HUES64 (cell line): ENCODE results near the gene CMPK2.

Experiments used
- H3K27ac ChIP-seq: 2 replicates; pipeline ENCODE4 v1.7.0; 2013; ENCODE audit warnings: low read depth, low read length, inconsistent platforms
- H3K27me3 ChIP-seq: 2 replicates; pipeline ENCODE4 v1.6.1; 2013; ENCODE audit warnings: mild to moderate bottlenecking, low read length; ENCODE audit not compliant: insufficient read depth
- H3K36me3 ChIP-seq: 2 replicates; pipeline ENCODE4 v1.6.1; 2013; ENCODE audit warnings: mild to moderate bottlenecking, low read length; ENCODE audit not compliant: insufficient read depth
- H3K4me1 ChIP-seq: 2 replicates; pipeline ENCODE4 v1.6.1; 2013; ENCODE audit warnings: mild to moderate bottlenecking, low read length, moderate library complexity; ENCODE audit not compliant: insufficient read depth
- H3K4me3 ChIP-seq: 2 replicates; pipeline ENCODE4 v1.5.1; 2013; ENCODE audit warnings: mild to moderate bottlenecking, low read length, moderate library complexity
- H3K9ac ChIP-seq: 2 replicates; pipeline ENCODE4 v1.6.1; 2013; ENCODE audit warnings: mild to moderate bottlenecking, low read depth, low read length
- H3K9me3 ChIP-seq: 2 replicates; pipeline ENCODE4 v1.6.1; 2013; ENCODE audit warnings: low read depth, low read length; ENCODE audit not compliant: insufficient read depth
- WGBS: fragments of 150-250, 120-280 bp; methylation state at CpG from one replicate; pipeline ENCODE4 v1.1.7; 2013; ENCODE audit warnings: missing lambda C conversion rate; 5-methylcytosine and 5-hydroxymethylcytosine counted together

The CMPK2 gene

DNA sequence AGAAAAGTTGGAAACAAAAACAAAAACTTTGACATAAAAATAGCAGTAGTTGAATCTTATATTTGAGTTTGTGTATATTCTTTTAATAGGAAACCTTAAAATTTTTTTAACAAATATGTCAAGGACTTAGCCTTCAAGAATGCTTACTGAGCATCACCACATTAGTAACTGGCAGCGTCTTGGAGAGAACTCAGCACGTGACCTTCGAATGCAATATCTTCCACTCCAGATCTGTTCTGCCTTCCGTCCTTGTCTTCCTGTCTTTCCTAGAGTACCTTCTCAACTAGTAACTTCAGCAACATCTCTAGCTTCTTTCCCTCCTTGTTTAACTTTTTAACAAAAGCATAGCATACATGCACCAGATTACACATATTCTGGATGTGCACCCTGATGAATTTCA is 12.8 kb upstream of the CMPK2 start:
- Histone ChIP-seq H3K27me3 (no peaks in the 10 kb centered on the region), H3K36me3 (no peaks in the 10 kb centered on the region), H3K9ac (no peak overlapping the region), H3K27ac (no peak overlapping the region), H3K9me3 (peaks cover 26% of the 10 kb centered on the region; the same call in 1 of the 2 replicates), H3K4me3 (no peak overlapping the region), H3K4me1 (no peaks in the 10 kb centered on the region)
- 95% methylated on average over 4 of the region's 4 CpGs for WGBS

- WGBS = 90% methylated on average over 7 of the region's 10 CpGs
- Histone ChIP-seq H3K4me3 (no peak within 1 kb of the TSS), H3K27me3 (no peaks in the 10 kb centered on the region), H3K27ac (no peak within 1 kb of the TSS), H3K9ac (no peak within 1 kb of the TSS), H3K9me3 (peaks cover 26% of the 10 kb centered on the region; the same call in 1 of the 2 replicates), H3K4me1 (no peaks in the 10 kb centered on the region), H3K36me3 (no peaks in the 10 kb centered on the region)
Observed at GRCh38 chr2:6877402-6878304, 11.9 kb upstream of the CMPK2 start, which contains the start of gene RSAD2. TSS of gene RSAD2 (plus strand) at chr2:6877777. CDS start at chr2:6877801, 24 bp downstream.

DNA sequence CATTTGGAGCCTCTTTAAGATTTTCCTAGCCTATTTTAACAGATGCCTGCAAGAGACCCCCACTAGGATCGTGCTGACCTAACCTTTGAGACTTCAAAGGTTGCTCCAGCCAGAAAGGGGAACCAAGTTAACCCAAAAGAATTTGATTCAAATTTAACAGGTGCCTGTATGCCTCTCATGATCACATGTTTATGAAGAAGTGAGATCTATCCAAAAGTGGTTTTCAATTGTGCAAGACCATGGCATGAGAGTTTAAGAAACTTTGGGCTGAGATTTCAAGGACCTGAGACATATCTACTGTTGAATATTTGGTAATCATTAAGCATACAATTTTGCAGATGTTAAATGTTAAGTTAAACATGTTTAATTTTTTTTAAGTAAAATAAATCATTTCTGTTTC is 10.6 kb upstream of the CMPK2 start:
- no peak overlapping the region for H3K9ac ChIP-seq
- no peak overlapping the region for H3K4me3 ChIP-seq
- H3K4me1 ChIP-seq = no peaks in the 10 kb centered on the region
- H3K36me3 ChIP-seq = no peaks in the 10 kb centered on the region
- H3K27ac ChIP-seq = no peak overlapping the region
- WGBS = 97% methylated on average over 1 of the region's 1 CpG
- H3K9me3 ChIP-seq = peaks cover 24% of the 10 kb centered on the region; the same call in 1 of the 2 replicates
- no peaks in the 10 kb centered on the region for H3K27me3 ChIP-seq

DNA sequence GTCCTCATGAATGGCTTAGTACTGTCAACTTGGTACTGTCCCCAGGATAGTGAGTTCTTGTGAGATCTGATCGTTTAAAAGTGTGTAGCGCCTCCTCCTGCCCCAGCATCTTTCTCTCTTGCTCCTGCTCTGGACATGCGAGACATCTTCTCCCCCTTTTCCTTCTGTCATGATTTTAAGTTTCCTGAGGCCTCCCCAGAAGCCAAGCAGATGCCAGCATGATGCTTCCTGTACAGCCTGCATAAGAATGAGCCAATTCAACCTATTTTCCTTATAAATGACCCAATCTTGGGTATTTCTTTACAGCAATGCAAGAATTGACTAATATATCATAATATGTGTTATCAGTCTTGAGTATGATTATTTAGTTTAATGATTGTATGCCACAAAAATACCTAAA is 8.3 kb upstream of the CMPK2 start:
- Histone ChIP-seq H3K36me3 (no peaks in the 10 kb centered on the region), H3K4me3 (no peak overlapping the region), H3K9me3 (0 out of 2 replicates have a peak, but pooled peaks cover 10% of the 10 kb centered on the region), H3K9ac (no peak overlapping the region), H3K27me3 (no peaks in the 10 kb centered on the region), H3K27ac (no peak overlapping the region), H3K4me1 (no peaks in the 10 kb centered on the region)
- WGBS = 91% methylated on average over 3 of the region's 3 CpGs

GRCh38 chr2:6872394-6872793 is 6.7 kb upstream of the CMPK2 start:
- WGBS = 96% methylated on average over 1 of the region's 2 CpGs
- no peak overlapping the region for H3K9ac ChIP-seq

DNA sequence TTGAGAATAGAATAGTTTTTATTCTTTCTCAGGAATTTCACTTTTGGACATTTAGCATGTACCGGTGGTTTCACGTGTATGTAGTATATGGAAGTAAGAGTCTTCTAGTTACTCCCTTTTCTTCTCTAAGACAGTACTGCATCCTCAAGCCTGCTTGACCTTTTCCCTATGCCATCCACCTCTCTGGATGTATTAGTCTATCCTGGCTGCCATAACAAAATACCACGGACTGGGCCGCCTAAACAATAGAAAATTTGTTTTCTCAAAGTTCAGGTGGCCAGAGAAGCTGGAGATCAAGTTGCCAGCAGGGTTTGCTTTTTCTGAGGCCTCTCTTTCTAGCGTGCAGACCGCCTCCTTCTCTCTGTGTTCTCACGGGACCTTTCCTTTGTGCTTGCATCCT is 1.3 kb upstream of the CMPK2 start:
- 90% methylated on average over 5 of the region's 7 CpGs for WGBS
- no peaks in the 10 kb centered on the region for H3K9me3 ChIP-seq
- no peak overlapping the region for H3K27ac ChIP-seq
- peaks cover 2% of the 10 kb centered on the region; the same call in 1 of the 2 replicates for H3K4me1 ChIP-seq
- H3K4me3 ChIP-seq = no peak overlapping the region
- H3K9ac ChIP-seq = no peak overlapping the region
- peaks cover 47% of the 10 kb centered on the region for H3K27me3 ChIP-seq
- no peaks in the 10 kb centered on the region for H3K36me3 ChIP-seq

More at GRCh38 chr2:6872394-6872793, 6.7 kb upstream of the CMPK2 start:
- Histone ChIP-seq H3K4me1 (no peaks in the 10 kb centered on the region), H3K36me3 (no peaks in the 10 kb centered on the region), H3K4me3 (no peak overlapping the region), H3K27ac (no peak overlapping the region), H3K9me3 (0 out of 2 replicates have a peak, but pooled peaks cover 7% of the 10 kb centered on the region), H3K27me3 (peaks cover 2% of the 10 kb centered on the region)

GRCh38 chr2:6866275-6866671 is 566 bp upstream of the CMPK2 start:
- H3K4me3 ChIP-seq = peak overlapping the region; percentile 62
- no peak overlapping the region for H3K27ac ChIP-seq
- no peaks in the 10 kb centered on the region for H3K9me3 ChIP-seq
- WGBS = 5% methylated on average over 9 of the region's 9 CpGs
- peaks cover 47% of the 10 kb centered on the region for H3K27me3 ChIP-seq
- 0 out of 2 replicates have a peak overlapping the region, but pooled peaks have one; percentile 68 for H3K9ac ChIP-seq
- H3K4me1 ChIP-seq = peaks cover 2% of the 10 kb centered on the region; the same call in 1 of the 2 replicates
- H3K36me3 ChIP-seq = no peaks in the 10 kb centered on the region

GRCh38 chr2:6864923-6865345 is 773 bp downstream of the CMPK2 start:
- H3K4me3 ChIP-seq = peak overlapping the region; percentile 62
- H3K27me3 ChIP-seq = peaks cover 47% of the 10 kb centered on the region
- no peaks in the 10 kb centered on the region for H3K36me3 ChIP-seq
- peaks cover 2% of the 10 kb centered on the region; the same call in 1 of the 2 replicates for H3K4me1 ChIP-seq
- H3K9ac ChIP-seq = peak overlapping the region; percentile 68; the same call in 1 of the 2 replicates
- 10% methylated on average over 37 of the region's 37 CpGs for WGBS
- no peak overlapping the region for H3K27ac ChIP-seq
- peaks cover 9% of the 10 kb centered on the region for H3K9me3 ChIP-seq

DNA sequence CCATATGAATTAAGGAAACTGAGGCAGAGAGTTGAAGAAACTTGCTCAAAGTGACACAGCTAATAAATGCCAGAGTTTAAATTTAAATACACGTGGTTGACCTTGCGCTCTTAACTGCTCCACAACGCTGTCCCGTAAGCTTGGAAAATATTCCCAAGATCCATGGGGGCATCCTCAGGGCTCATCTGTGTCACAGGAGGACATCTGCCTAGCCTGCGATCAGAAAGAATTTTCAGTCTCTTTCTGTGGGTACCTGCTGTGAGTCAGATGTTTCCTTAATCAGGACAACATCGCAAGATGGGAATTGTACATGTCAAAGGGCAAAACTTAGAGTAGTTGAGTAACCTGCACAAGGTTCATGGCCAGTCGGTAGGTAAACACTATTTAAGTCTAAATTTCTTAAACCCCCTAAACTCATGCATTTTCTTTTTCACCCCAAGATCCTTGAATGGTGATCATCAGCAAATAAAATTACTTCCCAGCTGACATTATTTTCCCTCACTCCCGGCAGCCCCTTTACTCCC is 1.4 kb downstream of the CMPK2 start:
- Histone ChIP-seq H3K9ac (no peak overlapping the region), H3K4me3 (peak overlapping the region; percentile 62; the same call in 1 of the 2 replicates)
- 79% methylated on average over 8 of the region's 8 CpGs for WGBS

DNA sequence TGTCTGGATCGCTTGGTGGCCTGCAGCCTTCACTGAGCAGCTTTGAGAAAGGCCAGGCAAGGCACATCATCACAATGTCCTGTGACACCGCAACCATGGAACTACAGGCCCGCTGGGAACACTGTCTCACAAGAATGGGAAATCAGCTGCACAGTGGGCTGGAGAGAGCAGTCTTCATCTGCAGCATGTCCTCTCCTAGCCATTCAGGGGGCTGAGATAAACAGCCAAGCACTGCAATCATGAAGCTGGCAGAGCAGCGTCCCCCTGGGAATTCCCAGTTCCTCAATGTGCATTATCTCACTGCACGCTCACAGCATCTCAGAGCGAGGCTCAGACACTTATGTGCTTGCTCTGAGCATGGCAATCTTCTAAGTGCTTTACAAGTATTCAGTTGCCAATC is 1.9 kb downstream of the CMPK2 start:
- Histone ChIP-seq H3K36me3 (no peaks in the 10 kb centered on the region), H3K4me3 (no peak overlapping the region), H3K9me3 (peaks cover 12% of the 10 kb centered on the region), H3K27me3 (peaks cover 47% of the 10 kb centered on the region), H3K4me1 (peaks cover 2% of the 10 kb centered on the region; the same call in 1 of the 2 replicates), H3K27ac (no peak overlapping the region), H3K9ac (no peak overlapping the region)
- WGBS = 94% methylated on average over 6 of the region's 6 CpGs

More for the DNA sequence above, 1.4 kb downstream of the CMPK2 start:
- Histone ChIP-seq H3K27me3 (peaks cover 47% of the 10 kb centered on the region), H3K9me3 (peaks cover 9% of the 10 kb centered on the region), H3K27ac (no peak overlapping the region), H3K36me3 (no peaks in the 10 kb centered on the region), H3K4me1 (peaks cover 2% of the 10 kb centered on the region; the same call in 1 of the 2 replicates)

DNA sequence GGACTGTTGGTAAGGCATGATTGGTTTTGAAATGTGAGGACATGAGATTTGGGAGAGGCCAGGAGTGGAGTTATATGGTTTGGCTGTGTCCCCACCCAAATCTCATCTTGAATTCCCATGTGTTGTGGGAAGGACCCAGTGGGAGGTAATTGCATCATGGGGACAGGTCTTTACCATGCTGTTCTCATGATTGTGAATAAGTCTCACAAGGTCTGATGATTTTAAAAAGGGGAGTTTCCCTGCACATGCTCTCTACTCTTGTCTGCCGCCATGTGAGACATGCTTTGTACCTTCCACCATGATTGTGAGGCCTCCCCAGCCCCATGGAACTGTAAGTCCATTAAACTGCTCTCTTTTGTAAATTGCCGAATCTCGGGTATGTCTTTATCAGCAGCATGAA is 5.4 kb downstream of the CMPK2 start:
- Histone ChIP-seq H3K27me3 (peaks cover 23% of the 10 kb centered on the region), H3K36me3 (no peaks in the 10 kb centered on the region), H3K27ac (no peak overlapping the region), H3K9me3 (peaks cover 19% of the 10 kb centered on the region), H3K9ac (no peak overlapping the region), H3K4me1 (no peaks in the 10 kb centered on the region), H3K4me3 (no peak overlapping the region)
- 94% methylated on average over 3 of the region's 3 CpGs for WGBS
